Fibroblast of villous mesenchyme (primary cell): ENCODE data around the gene XAGE1A. TPM values are rescaled to one million over a fixed set of nuclear protein-coding genes. Genes with fewer than 3 reads are reported as not detected.
"Not testable (repeated sequence)": the region's sequence is repeated elsewhere in the genome, so short reads cannot be mapped to it uniquely, and the experiment has no call there.

Source experiments
- DNase-seq: peaks from one replicate; pipeline ENCODE4 v3.0.0-alpha.2; 2010; ENCODE audit warnings: low read depth
- H3K4me3 ChIP-seq: 2 replicates; pipeline ENCODE4 v1.5.1; 2011; ENCODE audit warnings: low read depth, mild to moderate bottlenecking, low read length
- CTCF ChIP-seq: IDR thresholded peaks from 2 replicates; pipeline ENCODE4 v1.5.1; 2012; ENCODE audit warnings: low read depth, mild to moderate bottlenecking, low read length; ENCODE audit not compliant: insufficient read depth
- total RNA-seq: library from RNA; depleted of rRNA; stranded (reverse); fragments of >200 nt; gene quantifications from 2 replicates; pipeline ENCODE4 v1.2.3, GENCODE V29; 2012

Gene XAGE1A, protein sequence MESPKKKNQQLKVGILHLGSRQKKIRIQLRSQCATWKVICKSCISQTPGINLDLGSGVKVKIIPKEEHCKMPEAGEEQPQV
- 0.32 TPM in 1 of 2 replicates, not detected in the other for total RNA-seq

DNA sequence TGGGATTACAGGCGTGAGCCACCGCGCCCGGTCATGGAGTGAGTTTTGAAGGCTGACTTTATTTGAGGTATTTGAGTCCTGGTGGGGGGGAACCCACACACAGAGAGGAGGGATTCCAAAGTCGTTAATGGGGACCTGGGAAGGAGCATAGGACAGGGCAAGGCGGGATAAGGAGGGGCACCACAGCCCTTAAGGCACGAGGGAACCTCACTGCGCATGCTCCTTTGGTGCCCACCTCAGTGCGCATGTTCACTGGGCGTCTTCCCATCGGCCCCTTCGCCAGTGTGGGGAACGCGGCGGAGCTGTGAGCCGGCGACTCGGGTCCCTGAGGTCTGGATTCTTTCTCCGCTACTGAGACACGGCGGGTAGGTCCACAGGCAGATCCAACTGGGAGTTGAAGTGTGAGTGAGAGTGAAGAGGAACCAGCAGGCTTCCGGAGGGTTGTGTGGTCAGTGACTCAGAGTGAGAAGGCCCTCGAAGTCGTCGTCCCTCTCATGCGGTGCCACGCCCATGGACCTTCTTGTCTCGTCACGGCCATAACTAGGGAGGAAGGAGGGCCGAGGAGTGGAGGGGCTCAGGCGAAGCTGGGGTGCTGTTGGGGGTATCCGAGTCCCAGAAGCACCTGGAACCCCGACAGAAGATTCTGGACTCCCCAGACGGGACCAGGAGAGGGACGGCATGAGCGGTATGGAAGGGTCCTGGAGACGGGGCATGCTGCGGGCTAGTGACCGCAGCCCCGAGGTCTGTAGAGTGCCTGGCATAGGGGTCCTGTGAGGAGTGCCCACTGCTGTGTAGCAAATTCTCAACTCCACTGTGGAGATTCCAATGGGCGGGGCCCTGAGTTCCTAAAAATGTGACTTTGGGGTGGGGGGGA, at the start of gene XAGE1A:
XAGE1A (plus strand) TSS at position 264 of the 874 bp plus-strand sequence. CDS start 1,554 bp downstream, outside the sequence.
- DNase-seq, H3K4me3 ChIP-seq: not testable (repeated sequence)

DNA sequence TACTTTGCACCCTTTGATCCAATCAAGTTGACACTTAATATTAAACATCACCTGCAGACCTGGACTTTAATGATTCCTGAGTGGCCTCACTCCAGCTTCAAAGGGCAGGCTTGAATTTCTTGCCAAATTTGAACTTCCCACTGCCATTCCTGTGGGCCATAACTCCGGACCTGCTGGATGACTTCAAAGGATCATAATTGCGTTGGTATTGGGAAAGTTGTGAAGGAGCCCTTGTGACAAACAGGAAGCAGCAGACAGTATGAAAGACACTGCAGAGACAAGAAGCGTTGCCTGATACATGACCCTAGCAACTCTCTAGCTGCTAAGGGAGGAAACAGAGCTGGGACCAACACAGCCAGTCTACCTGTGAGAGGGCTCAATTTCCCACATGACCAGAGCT, 43.6 kb upstream of the XAGE1A start:
- H3K4me3 ChIP-seq, DNase-seq: not testable (repeated sequence)

DNA sequence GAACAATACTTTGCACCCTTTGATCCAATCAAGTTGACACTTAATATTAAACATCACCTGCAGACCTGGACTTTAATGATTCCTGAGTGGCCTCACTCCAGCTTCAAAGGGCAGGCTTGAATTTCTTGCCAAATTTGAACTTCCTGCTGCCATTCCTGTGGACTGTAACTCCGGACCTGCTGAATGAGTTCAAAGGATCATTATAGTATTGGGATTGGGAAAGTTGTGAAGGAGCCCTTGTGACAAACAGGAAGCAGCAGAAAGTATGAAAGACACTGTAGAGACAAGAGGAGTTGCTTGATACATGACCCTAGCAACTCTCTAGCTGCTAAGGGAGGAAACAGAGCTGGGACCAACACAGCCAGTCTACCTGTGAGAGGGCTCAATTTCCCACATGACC, 24.3 kb upstream of the XAGE1A start:
- not testable (repeated sequence) for H3K4me3 ChIP-seq, DNase-seq

DNA sequence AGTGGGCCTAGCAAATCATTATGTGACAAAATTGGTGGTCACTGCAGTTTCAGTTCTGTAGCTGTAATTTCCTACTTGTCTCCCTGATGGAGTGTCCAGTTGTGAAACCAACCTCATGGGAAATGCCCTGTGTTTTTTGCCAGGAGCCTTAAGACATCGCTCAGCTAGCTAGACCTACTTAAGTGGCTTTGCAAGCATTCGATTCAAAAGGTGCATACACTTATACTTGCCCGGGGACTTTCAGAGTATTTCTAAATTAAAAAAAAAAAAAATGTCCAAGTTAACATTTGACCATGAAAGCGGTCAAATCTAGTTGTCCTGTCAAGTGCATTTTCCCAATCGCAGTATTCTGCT, 788 bp downstream of the XAGE1A start:
- H3K4me3 ChIP-seq, DNase-seq: not testable (repeated sequence)

DNA sequence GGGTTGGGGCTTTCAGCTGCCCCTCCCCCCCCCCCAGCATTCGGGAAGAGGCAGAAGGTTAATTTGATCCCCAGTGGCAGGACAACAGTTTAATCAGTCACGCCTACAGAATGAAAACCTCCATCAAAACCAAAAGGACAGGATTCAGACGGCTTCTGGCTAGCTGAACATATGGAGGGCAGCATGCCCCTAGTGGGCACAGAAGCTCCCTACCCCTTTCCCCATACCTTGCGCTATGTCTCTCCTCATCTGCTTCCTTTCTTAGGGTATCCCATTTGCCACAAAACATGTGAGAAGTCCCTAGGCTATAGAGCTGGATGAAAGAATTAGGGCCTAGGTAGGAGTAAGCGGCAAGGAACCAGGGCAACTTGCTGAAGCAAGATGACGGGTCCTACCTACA, 5.8 kb downstream of the XAGE1A start:
- not testable (repeated sequence) for DNase-seq, H3K4me3 ChIP-seq

GRCh38 chrX:52504551-52504950, 8.9 kb downstream of the XAGE1A start:
- no peak for TF ChIP-seq CTCF
- H3K4me3 ChIP-seq = no peak overlapping the region
- no peak for DNase-seq

- no peak for DNase-seq
- no peak for TF ChIP-seq CTCF
- no peak overlapping the region for H3K4me3 ChIP-seq
These were observed 11.7 kb downstream of the XAGE1A start for GRCh38 chrX:52507331-52507730.

- TF ChIP-seq CTCF = no peak
- H3K4me3 ChIP-seq = no peak overlapping the region
- DNase-seq = no peak
These were observed 14.3 kb downstream of the XAGE1A start for GRCh38 chrX:52509916-52510315.

DNA sequence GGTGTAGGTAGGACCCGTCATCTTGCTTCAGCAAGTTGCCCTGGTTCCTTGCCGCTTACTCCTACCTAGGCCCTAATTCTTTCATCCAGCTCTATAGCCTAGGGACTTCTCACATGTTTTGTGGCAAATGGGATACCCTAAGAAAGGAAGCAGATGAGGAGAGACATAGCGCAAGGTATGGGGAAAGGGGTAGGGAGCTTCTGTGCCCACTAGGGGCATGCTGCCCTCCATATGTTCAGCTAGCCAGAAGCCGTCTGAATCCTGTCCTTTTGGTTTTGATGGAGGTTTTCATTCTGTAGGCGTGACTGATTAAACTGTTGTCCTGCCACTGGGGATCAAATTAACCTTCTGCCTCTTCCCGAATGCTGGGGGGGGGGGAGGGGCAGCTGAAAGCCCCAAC, 15.5 kb downstream of the XAGE1A start:
- H3K4me3 ChIP-seq, DNase-seq: not testable (repeated sequence)

DNA sequence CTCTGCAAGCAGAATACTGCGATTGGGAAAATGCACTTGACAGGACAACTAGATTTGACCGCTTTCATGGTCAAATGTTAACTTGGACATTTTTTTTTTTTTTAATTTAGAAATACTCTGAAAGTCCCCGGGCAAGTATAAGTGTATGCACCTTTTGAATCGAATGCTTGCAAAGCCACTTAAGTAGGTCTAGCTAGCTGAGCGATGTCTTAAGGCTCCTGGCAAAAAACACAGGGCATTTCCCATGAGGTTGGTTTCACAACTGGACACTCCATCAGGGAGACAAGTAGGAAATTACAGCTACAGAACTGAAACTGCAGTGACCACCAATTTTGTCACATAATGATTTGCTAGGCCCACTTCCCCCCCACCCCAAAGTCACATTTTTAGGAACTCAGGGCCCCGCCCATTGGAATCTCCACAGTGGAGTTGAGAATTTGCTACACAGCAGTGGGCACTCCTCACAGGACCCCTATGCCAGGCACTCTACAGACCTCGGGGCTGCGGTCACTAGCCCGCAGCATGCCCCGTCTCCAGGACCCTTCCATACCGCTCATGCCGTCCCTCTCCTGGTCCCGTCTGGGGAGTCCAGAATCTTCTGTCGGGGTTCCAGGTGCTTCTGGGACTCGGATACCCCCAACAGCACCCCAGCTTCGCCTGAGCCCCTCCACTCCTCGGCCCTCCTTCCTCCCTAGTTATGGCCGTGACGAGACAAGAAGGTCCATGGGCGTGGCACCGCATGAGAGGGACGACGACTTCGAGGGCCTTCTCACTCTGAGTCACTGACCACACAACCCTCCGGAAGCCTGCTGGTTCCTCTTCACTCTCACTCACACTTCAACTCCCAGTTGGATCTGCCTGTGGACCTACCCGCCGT, 20.7 kb downstream of the XAGE1A start:
- not testable (repeated sequence) for DNase-seq, H3K4me3 ChIP-seq

DNA sequence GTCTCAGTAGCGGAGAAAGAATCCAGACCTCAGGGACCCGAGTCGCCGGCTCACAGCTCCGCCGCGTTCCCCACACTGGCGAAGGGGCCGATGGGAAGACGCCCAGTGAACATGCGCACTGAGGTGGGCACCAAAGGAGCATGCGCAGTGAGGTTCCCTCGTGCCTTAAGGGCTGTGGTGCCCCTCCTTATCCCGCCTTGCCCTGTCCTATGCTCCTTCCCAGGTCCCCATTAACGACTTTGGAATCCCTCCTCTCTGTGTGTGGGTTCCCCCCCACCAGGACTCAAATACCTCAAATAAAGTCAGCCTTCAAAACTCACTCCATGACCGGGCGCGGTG, 21.3 kb downstream of the XAGE1A start, which contains the start of gene XAGE1B:
XAGE1B (minus strand) TSS at position 77 of the 339 bp plus-strand sequence. CDS start 1,536 bp downstream, outside the sequence.
- DNase-seq, H3K4me3 ChIP-seq: not testable (repeated sequence)

- not testable (repeated sequence) for DNase-seq
These were observed 45.4 kb downstream of the XAGE1A start for GRCh38 chrX:52541051-52541450.

More at GRCh38 chrX:52541051-52541450, 45.4 kb downstream of the XAGE1A start:
- not testable (repeated sequence) for H3K4me3 ChIP-seq
